ENCODE measurements around the gene COL9A3.

DNA sequence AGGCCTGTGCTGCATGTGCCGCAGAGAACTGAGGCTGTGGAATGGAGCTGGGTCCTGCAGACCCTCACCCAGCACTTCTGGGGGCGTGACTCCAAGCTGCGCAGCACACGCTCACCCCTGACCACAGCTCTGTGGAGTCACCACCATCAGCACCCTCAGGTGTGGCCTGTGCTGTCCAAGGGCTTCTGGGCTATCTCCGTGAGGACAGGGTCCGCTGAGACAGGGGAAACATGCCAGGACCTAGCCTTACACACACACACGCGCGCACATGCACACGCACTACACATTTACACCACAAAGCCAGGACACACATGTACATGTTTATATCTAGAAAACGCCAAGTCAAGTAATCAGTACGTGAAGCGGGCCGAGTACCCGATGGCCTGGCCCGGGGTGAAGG is 71.6 kb downstream of the COL9A3 start:
- TF ChIP-seq, protein P1, sequence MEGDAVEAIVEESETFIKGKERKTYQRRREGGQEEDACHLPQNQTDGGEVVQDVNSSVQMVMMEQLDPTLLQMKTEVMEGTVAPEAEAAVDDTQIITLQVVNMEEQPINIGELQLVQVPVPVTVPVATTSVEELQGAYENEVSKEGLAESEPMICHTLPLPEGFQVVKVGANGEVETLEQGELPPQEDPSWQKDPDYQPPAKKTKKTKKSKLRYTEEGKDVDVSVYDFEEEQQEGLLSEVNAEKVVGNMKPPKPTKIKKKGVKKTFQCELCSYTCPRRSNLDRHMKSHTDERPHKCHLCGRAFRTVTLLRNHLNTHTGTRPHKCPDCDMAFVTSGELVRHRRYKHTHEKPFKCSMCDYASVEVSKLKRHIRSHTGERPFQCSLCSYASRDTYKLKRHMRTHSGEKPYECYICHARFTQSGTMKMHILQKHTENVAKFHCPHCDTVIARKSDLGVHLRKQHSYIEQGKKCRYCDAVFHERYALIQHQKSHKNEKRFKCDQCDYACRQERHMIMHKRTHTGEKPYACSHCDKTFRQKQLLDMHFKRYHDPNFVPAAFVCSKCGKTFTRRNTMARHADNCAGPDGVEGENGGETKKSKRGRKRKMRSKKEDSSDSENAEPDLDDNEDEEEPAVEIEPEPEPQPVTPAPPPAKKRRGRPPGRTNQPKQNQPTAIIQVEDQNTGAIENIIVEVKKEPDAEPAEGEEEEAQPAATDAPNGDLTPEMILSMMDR (IDR thresholded peaks at IDR 0.05; ENCODE audit: low read depth, low read length): no peak
- TF ChIP-seq EZH2phosphoT487 (IDR thresholded peaks at IDR 0.05; ENCODE audit: low read depth): no peak

Measured in OCI-LY3 (cell line).